GM21529 (cell line): ENCODE results near the gene CCDC32.
A peak's percentile ranks its signal among the peaks of the same experiment; 100 is the strongest.

ENCODE experiments used
- ATAC-seq: cut with Tn5 transposase; IDR thresholded peaks from one replicate; pipeline ENCODE4 v1.9.1; 2021; ENCODE audit not compliant: unreplicated experiment

The CCDC32 gene

GRCh38 chr15:40513609-40514008 lies 51.2 kb downstream of the CCDC32 start:
- no peak for ATAC-seq

- ATAC-seq: no peak
Observed at GRCh38 chr15:40512440-40512839, 52.4 kb downstream of the CCDC32 start.

DNA sequence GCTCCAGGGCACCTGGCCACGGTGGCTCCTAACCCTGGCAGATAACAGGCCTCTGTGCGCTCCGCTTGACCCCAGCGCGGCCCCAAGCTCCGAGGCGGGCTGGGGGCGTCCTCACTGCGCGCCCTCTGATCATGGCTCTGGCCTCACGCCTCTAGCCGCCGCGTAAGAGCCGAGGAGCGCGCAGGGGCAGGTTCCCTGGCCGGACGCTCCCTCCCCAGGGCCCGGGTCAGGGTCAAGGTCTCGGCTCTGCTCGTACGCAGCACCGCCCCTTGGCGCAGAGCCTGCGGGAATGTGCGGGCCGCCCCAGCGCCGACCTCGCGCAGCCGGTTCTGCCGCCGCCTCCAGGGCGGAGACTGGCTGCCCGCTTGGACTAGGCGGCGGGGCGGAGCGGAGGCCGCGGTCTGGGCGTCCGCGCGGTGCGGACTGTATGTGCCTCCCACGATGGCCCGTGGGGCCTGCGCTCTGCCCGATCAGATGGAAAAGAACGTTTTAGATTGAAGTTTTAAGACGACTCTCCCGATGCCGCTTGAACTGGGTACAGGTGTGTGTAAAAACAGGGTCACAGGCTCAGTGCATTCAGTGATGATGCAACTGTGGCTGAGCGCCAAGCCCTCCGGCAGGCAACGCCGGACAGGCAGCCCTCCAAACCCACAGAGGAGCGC lies 53.2 kb downstream of the CCDC32 start:
- no peak for ATAC-seq

GRCh38 chr15:40511093-40511471 lies 53.8 kb downstream of the CCDC32 start:
- no peak for ATAC-seq

GRCh38 chr15:40510201-40510600 lies 54.6 kb downstream of the CCDC32 start:
- ATAC-seq: no peak

- ATAC-seq: no peak
Observed at GRCh38 chr15:40508216-40508615, 56.6 kb downstream of the CCDC32 start.

- ATAC-seq: peak; percentile 72
Observed at GRCh38 chr15:40506964-40507571, 57.8 kb downstream of the CCDC32 start.
